Subcutaneous abdominal adipose tissue (tissue), 5 donors: ENCODE data around the gene ACTN1.

ENCODE experiments used
- H3K27ac ChIP-seq: one replicate; pipeline ENCODE4 v1.7.0; 2013; ENCODE audit warnings: low read depth, mild to moderate bottlenecking, inconsistent platforms, low read length, moderate library complexity
- H3K27me3 ChIP-seq, 5 donors: one replicate each; pipeline ENCODE4 v1.7.0; 2013; ENCODE audit warnings: low read length in 5 of 5, inconsistent platforms in 1 of 5; ENCODE audit not compliant: control insufficient read depth in 5 of 5, insufficient read depth in 4 of 5
- H3K36me3 ChIP-seq, 5 donors: one replicate each; pipeline ENCODE4 v1.7.0; 2013; ENCODE audit warnings: low read length in 5 of 5; ENCODE audit not compliant: control insufficient read depth in 5 of 5, insufficient read depth in 5 of 5
- H3K4me1 ChIP-seq, 5 donors: one replicate each; pipeline ENCODE4 v1.7.0; 2013; ENCODE audit warnings: low read length in 5 of 5, mild to moderate bottlenecking in 3 of 5, moderate library complexity in 1 of 5; ENCODE audit not compliant: control insufficient read depth in 5 of 5, insufficient read depth in 5 of 5
- H3K4me3 ChIP-seq, 5 donors: one replicate each; pipeline ENCODE4 v1.7.0; 2013; ENCODE audit warnings: low read length in 5 of 5, low read depth in 1 of 5
- H3K9ac ChIP-seq, 5 donors: one replicate each; pipeline ENCODE4 v1.7.0; 2013; ENCODE audit warnings: low read length in 5 of 5, mild to moderate bottlenecking in 4 of 5, moderate library complexity in 3 of 5
- H3K9me3 ChIP-seq, 5 donors: one replicate each; pipeline ENCODE4 v1.7.0; 2013; ENCODE audit warnings: low read length in 5 of 5; ENCODE audit not compliant: control insufficient read depth in 5 of 5
- donor health status: healthy.
- donor health status: healthy.
- donor health status: healthy.
- donor health status: healthy.
- donor health status: healthy.

ACTN1 gene

GRCh38 chr14:69008421-69008884, 29.4 kb upstream of the ACTN1 start:
- Histone ChIP-seq H3K36me3 (no peaks in the 10 kb centered on the region), H3K9ac (peak overlapping the region in 2 of 5 donors; percentile 13 to 64), H3K27me3 (peaks cover 0 to 6% (median 0%) of the 10 kb centered on the region in 5 donors), H3K9me3 (no peaks in the 10 kb centered on the region), H3K27ac (peak overlapping the region; percentile 46), H3K4me3 (no peak overlapping the region), H3K4me1 (peaks cover 4 to 20% (median 17%) of the 10 kb centered on the region in 5 donors)

- Histone ChIP-seq H3K27ac (no peak overlapping the region), H3K27me3 (peaks cover 0 to 6% (median 0%) of the 10 kb centered on the region in 5 donors), H3K4me3 (no peak overlapping the region), H3K9me3 (no peaks in the 10 kb centered on the region), H3K4me1 (peaks cover 4 to 15% (median 11%) of the 10 kb centered on the region in 5 donors), H3K36me3 (no peaks in the 10 kb centered on the region), H3K9ac (no peak overlapping the region)
These were observed 27.2 kb upstream of the ACTN1 start for GRCh38 chr14:69006346-69006745.

- H3K9ac ChIP-seq, result no peak overlapping the region
- no peak overlapping the region for H3K4me3 ChIP-seq
- H3K36me3 ChIP-seq, result no peaks in the 10 kb centered on the region
- no peaks in the 10 kb centered on the region for H3K9me3 ChIP-seq
- peaks cover 4 to 11% (median 11%) of the 10 kb centered on the region in 5 donors for H3K4me1 ChIP-seq
- peaks cover 0 to 6% (median 0%) of the 10 kb centered on the region in 5 donors for H3K27me3 ChIP-seq
- no peak overlapping the region for H3K27ac ChIP-seq
These were observed 26.5 kb upstream of the ACTN1 start for GRCh38 chr14:69005432-69006148.

- Histone ChIP-seq H3K27ac (no peak overlapping the region), H3K9ac (no peak overlapping the region), H3K36me3 (no peaks in the 10 kb centered on the region), H3K4me3 (no peak overlapping the region), H3K9me3 (no peaks in the 10 kb centered on the region), H3K27me3 (peaks cover 0 to 6% (median 0%) of the 10 kb centered on the region in 5 donors), H3K4me1 (peaks cover 4 to 11% (median 7%) of the 10 kb centered on the region in 5 donors)
These were observed 25.8 kb upstream of the ACTN1 start for GRCh38 chr14:69004731-69005431.

GRCh38 chr14:69003626-69004025, 24.5 kb upstream of the ACTN1 start:
- Histone ChIP-seq H3K4me3 (no peak overlapping the region), H3K27ac (no peak overlapping the region), H3K9ac (no peak overlapping the region), H3K36me3 (no peaks in the 10 kb centered on the region), H3K27me3 (peaks cover 0 to 6% (median 0%) of the 10 kb centered on the region in 5 donors), H3K4me1 (peaks cover 4 to 11% (median 5%) of the 10 kb centered on the region in 5 donors), H3K9me3 (no peaks in the 10 kb centered on the region)

- Histone ChIP-seq H3K9ac (no peak overlapping the region), H3K4me3 (no peak overlapping the region), H3K27ac (no peak overlapping the region), H3K36me3 (no peaks in the 10 kb centered on the region), H3K27me3 (peaks cover 0 to 6% (median 0%) of the 10 kb centered on the region in 5 donors), H3K4me1 (peaks cover 2 to 11% (median 4%) of the 10 kb centered on the region in 5 donors), H3K9me3 (no peaks in the 10 kb centered on the region)
These were observed 23.0 kb upstream of the ACTN1 start for GRCh38 chr14:69002069-69002468.

GRCh38 chr14:69001375-69001774, 22.3 kb upstream of the ACTN1 start:
- no peak overlapping the region for H3K9ac ChIP-seq
- no peaks in the 10 kb centered on the region for H3K36me3 ChIP-seq
- H3K27ac ChIP-seq, result no peak overlapping the region
- H3K4me3 ChIP-seq, result no peak overlapping the region
- peaks cover 2 to 7% (median 4%) of the 10 kb centered on the region in 5 donors for H3K4me1 ChIP-seq
- peaks cover 0 to 6% (median 0%) of the 10 kb centered on the region in 5 donors for H3K27me3 ChIP-seq
- H3K9me3 ChIP-seq, result no peaks in the 10 kb centered on the region

- no peaks in the 10 kb centered on the region for H3K4me1 ChIP-seq
These were observed 19.0 kb upstream of the ACTN1 start for GRCh38 chr14:68998062-68998461.

GRCh38 chr14:68995731-68996130, 16.6 kb upstream of the ACTN1 start:
- H3K27ac ChIP-seq, result no peak overlapping the region
- H3K36me3 ChIP-seq, result no peaks in the 10 kb centered on the region
- no peaks in the 10 kb centered on the region for H3K4me1 ChIP-seq
- H3K9me3 ChIP-seq, result no peaks in the 10 kb centered on the region
- H3K9ac ChIP-seq, result no peak overlapping the region
- no peaks in the 10 kb centered on the region for H3K27me3 ChIP-seq
- H3K4me3 ChIP-seq, result no peak overlapping the region

More at GRCh38 chr14:68998062-68998461, 19.0 kb upstream of the ACTN1 start:
- Histone ChIP-seq H3K27ac (no peak overlapping the region), H3K27me3 (no peaks in the 10 kb centered on the region), H3K9me3 (no peaks in the 10 kb centered on the region), H3K9ac (no peak overlapping the region), H3K4me3 (no peak overlapping the region), H3K36me3 (no peaks in the 10 kb centered on the region)

- Histone ChIP-seq H3K36me3 (no peaks in the 10 kb centered on the region), H3K9me3 (no peaks in the 10 kb centered on the region), H3K4me1 (no peaks in the 10 kb centered on the region), H3K4me3 (no peak overlapping the region), H3K27ac (no peak overlapping the region), H3K9ac (no peak overlapping the region), H3K27me3 (no peaks in the 10 kb centered on the region)
These were observed 15.0 kb upstream of the ACTN1 start for GRCh38 chr14:68994056-68994455.
